IMR-90 (cell line): ENCODE results near the gene YBX1. TPM values are rescaled to one million over a fixed set of nuclear protein-coding genes. Genes with fewer than 3 reads are reported as not detected.
A peak's percentile ranks its signal among the peaks of the same experiment; 100 is the strongest.

ENCODE experiments used
- ATAC-seq: fragments of 200-7000 bp; cut with Tn5 transposase; 2 replicates; pipeline ENCODE4 v1.9.1; 2020; ENCODE audit warnings: low read depth, mild to moderate bottlenecking, moderate library complexity
- BruUV-seq: library from RNA; stranded (reverse); fragments of 400-500 nt; replicated peaks from 2 replicates; lab custom pipeline; 2021; lab: Mats Ljungman, UMichigan
- CTCF ChIA-PET: fragments of 300-600 bp; formaldehyde crosslinking; extraction: SDS; loops from one replicate; lab custom pipeline; 2021; ENCODE audit warnings: antibody characterized with exemption; lab: Yijun Ruan, JAX
- POLR2A ChIA-PET: fragments of 300-600 bp; sonication (Branson Sonifier 250); formaldehyde crosslinking; loops from one replicate; lab custom pipeline; 2022; ENCODE audit warnings: antibody characterized with exemption; ENCODE audit not compliant: unreplicated experiment; lab: Charles Lee
- DNase-seq: peaks from one replicate; pipeline ENCODE4 v3.0.0; 2013
- H2AFZ ChIP-seq: replicated peaks from 2 replicates; pipeline ENCODE3; 2013; ENCODE audit warnings: low read length, mild to moderate bottlenecking; ENCODE audit not compliant: poor library complexity
- H2AK5ac ChIP-seq: 2 replicates; pipeline ENCODE4 v1.6.1; 2013; ENCODE audit warnings: low read depth, low read length, inconsistent platforms
- H2AK9ac ChIP-seq: replicated peaks from 2 replicates; pipeline ENCODE3; 2013; ENCODE audit warnings: mild to moderate bottlenecking, low read depth, low read length, moderate library complexity; ENCODE audit not compliant: poor library complexity
- H2BK120ac ChIP-seq: 2 replicates; pipeline ENCODE4 v1.6.1; 2013; ENCODE audit warnings: low read depth, low read length, inconsistent platforms
- H2BK15ac ChIP-seq: 3 replicates; pipeline ENCODE4 v1.6.1; 2013; ENCODE audit warnings: low read depth, low read length, inconsistent platforms
- H2BK20ac ChIP-seq: 2 replicates; pipeline ENCODE4 v1.6.1; 2013; ENCODE audit warnings: low read depth, mild to moderate bottlenecking, inconsistent platforms, low read length, moderate library complexity
- H2BK5ac ChIP-seq: 2 replicates; pipeline ENCODE4 v1.6.1; 2013; ENCODE audit warnings: mild to moderate bottlenecking, low read depth, low read length, inconsistent platforms; ENCODE audit not compliant: poor library complexity, severe bottlenecking
- H3K14ac ChIP-seq: replicated peaks from 2 replicates; pipeline ENCODE4 v1.6.1; 2013; ENCODE audit warnings: low read depth, low read length, inconsistent platforms
- H3K18ac ChIP-seq: 2 replicates; pipeline ENCODE4 v1.6.1; 2013; ENCODE audit warnings: low read depth, low read length, control low read depth
- H3K23ac ChIP-seq: 2 replicates; pipeline ENCODE4 v1.6.1; 2013; ENCODE audit warnings: low read depth, low read length, inconsistent platforms
- H3K27ac ChIP-seq: 2 replicates; pipeline ENCODE4 v1.5.1; 2013; ENCODE audit warnings: mild to moderate bottlenecking, control low read depth, low read length; ENCODE audit not compliant: insufficient read depth
- H3K27me3 ChIP-seq: 2 replicates; pipeline ENCODE4 v1.6.1; 2013; ENCODE audit warnings: low read length; ENCODE audit not compliant: control insufficient read depth, insufficient read depth
- H3K36me3 ChIP-seq: 2 replicates; pipeline ENCODE4 v1.6.1; 2013; ENCODE audit warnings: low read length, mixed read lengths; ENCODE audit not compliant: control insufficient read depth, insufficient read depth
- H3K4ac ChIP-seq: 2 replicates; pipeline ENCODE4 v1.6.1; 2013; ENCODE audit warnings: low read depth, low read length, inconsistent platforms
- H3K4me1 ChIP-seq: 2 replicates; pipeline ENCODE4 v1.6.1; 2013; ENCODE audit warnings: low read length, mixed read lengths; ENCODE audit not compliant: control insufficient read depth, insufficient read depth
- H3K4me2 ChIP-seq: 2 replicates; pipeline ENCODE4 v1.6.1; 2013; ENCODE audit warnings: low read depth, mild to moderate bottlenecking, control low read depth, low read length, moderate library complexity
- H3K4me3 ChIP-seq: 2 replicates; pipeline ENCODE4 v1.5.1; 2013; ENCODE audit warnings: low read depth, mild to moderate bottlenecking, control low read depth, low read length, moderate library complexity; ENCODE audit not compliant: insufficient read depth
- H3K56ac ChIP-seq: 2 replicates; pipeline ENCODE4 v1.6.1; 2013; ENCODE audit warnings: low read length, inconsistent platforms; ENCODE audit not compliant: insufficient read depth; ENCODE audit errors: extremely low read depth
- H3K79me1 ChIP-seq, 2 experiments: 2 replicates each; pipeline ENCODE4 v1.6.1; 2013; ENCODE audit warnings: low read length in 2 of 2, inconsistent platforms in 1 of 2, low read depth in 1 of 2
- H3K9ac ChIP-seq: 2 replicates; pipeline ENCODE4 v1.6.1; 2013; ENCODE audit warnings: low read depth, low read length, control low read depth
- H3K9me1 ChIP-seq: 2 replicates; pipeline ENCODE4 v1.6.1; 2013; ENCODE audit warnings: low read length, inconsistent platforms; ENCODE audit not compliant: insufficient read depth
- H3K9me3 ChIP-seq: 2 replicates; pipeline ENCODE4 v1.6.1; 2013; ENCODE audit warnings: low read length; ENCODE audit not compliant: control insufficient read depth, insufficient read depth
- H4K20me1 ChIP-seq: 2 replicates; pipeline ENCODE4 v1.6.1; 2013; ENCODE audit warnings: low read length, inconsistent platforms; ENCODE audit not compliant: insufficient read depth
- H4K5ac ChIP-seq: 2 replicates; pipeline ENCODE4 v1.6.1; 2013; ENCODE audit warnings: mild to moderate bottlenecking, low read depth, low read length, control low read depth
- H4K8ac ChIP-seq, 2 experiments: 2 replicates each; pipeline ENCODE4 v1.6.1; 2013; ENCODE audit warnings: low read depth in 2 of 2, low read length in 2 of 2, control low read depth in 1 of 2, inconsistent platforms in 1 of 2
- H4K91ac ChIP-seq: 2 replicates; pipeline ENCODE4 v1.6.1; 2013; ENCODE audit warnings: low read depth, low read length, inconsistent platforms; ENCODE audit not compliant: insufficient read depth
- SMC3 ChIP-seq: fragments of 150-350 bp; IDR thresholded peaks from 2 replicates; pipeline ENCODE4 v1.6.1; 2016; ENCODE audit warnings: low read depth, mild to moderate bottlenecking, antibody characterized with exemption, low read length, moderate library complexity
- WGBS, 2 experiments: methylation state at CpG; one replicate each; pipeline versions ENCODE4 v1.1.5 to v1.1.7; 2013; ENCODE audit warnings: missing lambda C conversion rate in 2 of 2; ENCODE audit not compliant: insufficient read length in 1 of 2; ENCODE audit errors: extremely low coverage in 2 of 2; 5-methylcytosine and 5-hydroxymethylcytosine counted together
- dilution Hi-C: fragments of 300-500 bp; cut with HindIII; formaldehyde crosslinking; loops from one replicate; pipeline ENCODE4 v1.14.3; 2018; ENCODE audit warnings: low sequenced_read_pairs; ENCODE audit not compliant: unreplicated experiment
- in situ Hi-C: fragments of 300-500 bp; cut with MboI; formaldehyde crosslinking; loops from 3 replicates; pipeline ENCODE4 v1.14.3; 2019; ENCODE audit warnings: low sequenced_read_pairs, inconsistent platforms, mixed read lengths
- intact Hi-C: fragments of 100-400 bp; cut with micrococcal nuclease; formaldehyde crosslinking; loops from 2 replicates; pipeline ENCODE4 v1.10.0; 2022
- polyA plus RNA-seq, 3 experiments: library from polyadenylated mRNA; depleted of rRNA; stranded (reverse); fragments of >200 nt; gene quantifications; 2 replicates each; pipeline ENCODE4 v1.2.3, GENCODE V29; 2012; ENCODE audit warnings: low replicate concordance in 1 of 3
- total RNA-seq: library from RNA; depleted of rRNA; stranded (reverse); fragments of >200 nt; gene quantifications from 2 replicates; pipeline ENCODE4 v1.2.3, GENCODE V29; 2012
- TF ChIP-seq, protein P1 (sequence below): conservative IDR thresholded peaks from 2 replicates; pipeline ENCODE4 v1.5.1; 2012; ENCODE audit warnings: mild to moderate bottlenecking, low read depth, low read length, improper control_type of control experiment

Gene YBX1
- total and polyA plus RNA-seq, 2 of the 4 experiments (the other 2 are of a cell fraction), result 605 to 843 TPM

DNA sequence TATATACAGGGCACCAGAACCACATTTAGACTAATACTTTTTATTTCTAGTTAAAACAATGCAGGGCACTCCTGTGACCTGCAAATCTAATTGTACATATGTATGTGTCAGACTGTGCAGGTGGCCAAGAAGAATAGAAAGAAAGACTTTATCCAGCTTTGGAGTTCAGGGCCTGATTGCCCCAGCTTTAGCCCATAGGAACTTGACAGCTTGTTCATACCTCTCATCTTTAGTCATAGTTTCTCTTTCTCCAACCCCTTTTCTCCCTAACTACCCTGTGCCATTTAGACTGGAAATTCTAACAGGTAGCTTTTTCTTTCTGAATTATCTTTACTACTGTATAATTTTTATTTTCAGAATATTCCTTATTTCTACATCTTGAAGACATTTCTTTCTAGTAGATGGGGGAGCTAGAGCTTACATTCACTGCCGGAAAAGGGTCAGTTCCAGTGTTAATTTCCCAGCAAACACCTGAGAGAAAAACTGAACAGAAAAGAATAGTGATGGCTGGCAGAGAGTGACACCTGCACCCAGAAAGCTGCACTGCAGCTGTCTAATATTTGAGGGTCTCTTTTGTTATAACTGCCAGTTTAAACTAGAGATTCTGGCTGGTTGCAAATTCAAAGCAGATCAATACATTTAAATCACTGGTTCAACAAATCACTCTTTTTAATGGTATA lies 8.4 kb downstream of the YBX1 start:
- Histone ChIP-seq H3K27me3 (no peaks in the 10 kb centered on the region), H3K9me3 (no peaks in the 10 kb centered on the region), H2BK20ac (no peak overlapping the region), H3K56ac (no peak overlapping the region), H3K9ac (no peak overlapping the region), H3K18ac (no peak overlapping the region), H2BK15ac (no peak overlapping the region), H3K4me3 (no peak overlapping the region), H4K8ac (no peak overlapping the region), H4K91ac (no peak overlapping the region), H2BK120ac (no peak overlapping the region), H3K27ac (no peak overlapping the region), H3K23ac (no peak overlapping the region), H2AFZ (no peak overlapping the region), H4K20me1 (peaks cover 90% of the 10 kb centered on the region), H3K36me3 (peaks cover 10% of the 10 kb centered on the region), H2AK5ac (no peak overlapping the region), H3K4me1 (peaks cover 20% of the 10 kb centered on the region), H3K4ac (no peak overlapping the region), H3K79me1 (peaks cover 7 to 26% of the 10 kb centered on the region in 2 experiments), H4K5ac (no peak overlapping the region), H3K9me1 (peaks cover 15% of the 10 kb centered on the region), H3K14ac (no peak overlapping the region), H2BK5ac (no peak overlapping the region), H2AK9ac (no peak overlapping the region), H3K4me2 (0 out of 2 replicates have a peak overlapping the region, but pooled peaks have one; percentile 28)
- CTCF ChIA-PET, result interaction anchor here (0.9 to 1.5 kb wide), 3 partner anchors 10 to 206 kb away, joined by 3 to 4 read pairs (median 3); no protein-coding TSS in a partner anchor
- ATAC-seq, result peak; percentile 46; the same call in 1 of the 2 replicates
- dilution Hi-C loops (no loop called here), intact Hi-C loops (no loop called here), in situ Hi-C loops (no loop called here)
- no CpG with 5 or more reads among the region's 1 CpG for WGBS, 2 experiments
- no TSS peak for BruUV-seq
- DNase-seq, result peak; percentile 14
- TF ChIP-seq, protein P1, sequence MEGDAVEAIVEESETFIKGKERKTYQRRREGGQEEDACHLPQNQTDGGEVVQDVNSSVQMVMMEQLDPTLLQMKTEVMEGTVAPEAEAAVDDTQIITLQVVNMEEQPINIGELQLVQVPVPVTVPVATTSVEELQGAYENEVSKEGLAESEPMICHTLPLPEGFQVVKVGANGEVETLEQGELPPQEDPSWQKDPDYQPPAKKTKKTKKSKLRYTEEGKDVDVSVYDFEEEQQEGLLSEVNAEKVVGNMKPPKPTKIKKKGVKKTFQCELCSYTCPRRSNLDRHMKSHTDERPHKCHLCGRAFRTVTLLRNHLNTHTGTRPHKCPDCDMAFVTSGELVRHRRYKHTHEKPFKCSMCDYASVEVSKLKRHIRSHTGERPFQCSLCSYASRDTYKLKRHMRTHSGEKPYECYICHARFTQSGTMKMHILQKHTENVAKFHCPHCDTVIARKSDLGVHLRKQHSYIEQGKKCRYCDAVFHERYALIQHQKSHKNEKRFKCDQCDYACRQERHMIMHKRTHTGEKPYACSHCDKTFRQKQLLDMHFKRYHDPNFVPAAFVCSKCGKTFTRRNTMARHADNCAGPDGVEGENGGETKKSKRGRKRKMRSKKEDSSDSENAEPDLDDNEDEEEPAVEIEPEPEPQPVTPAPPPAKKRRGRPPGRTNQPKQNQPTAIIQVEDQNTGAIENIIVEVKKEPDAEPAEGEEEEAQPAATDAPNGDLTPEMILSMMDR, result 0 out of 2 replicates have a peak, but pooled peaks have one; percentile 14
- no peak for TF ChIP-seq SMC3
- POLR2A ChIA-PET, result no interaction called here
